HCT116 (cell line): ENCODE measurements around the gene MICOS13. TPM values are rescaled to one million over a fixed set of nuclear protein-coding genes. Genes with fewer than 3 reads are reported as not detected.

ENCODE experiments used
- ATAC-seq: fragments of 200-7000 bp; cut with Tn5 transposase; 2 replicates; pipeline ENCODE4 v1.9.1; 2020; ENCODE audit warnings: mild to moderate bottlenecking, moderate library complexity
- BruUV-seq: library from RNA; stranded (reverse); fragments of 400-500 nt; replicated peaks from 2 replicates; lab custom pipeline; 2021; lab: Mats Ljungman, UMichigan
- CTCF ChIA-PET: fragments of 300-600 bp; sonication (Branson Sonifier 250); formaldehyde crosslinking; loops from one replicate; lab custom pipeline; 2021; ENCODE audit warnings: antibody characterized with exemption; lab: Charles Lee
- POLR2A ChIA-PET: fragments of 300-600, 350-600 bp; sonication (Branson Sonifier 250); formaldehyde crosslinking; loops from one replicate; lab custom pipeline; 2021; ENCODE audit warnings: antibody characterized with exemption; lab: Charles Lee
- RAD21 ChIA-PET, 2 experiments: fragments of 300-600 bp; sonication (Branson Sonifier 250); formaldehyde crosslinking; loops; one replicate each; lab custom pipeline; 2023; ENCODE audit warnings: low total read pairs in 2 of 2; ENCODE audit not compliant: uncharacterized antibody in 2 of 2, unreplicated experiment in 2 of 2, low non-redundant PET in 1 of 2; lab: Charles Lee
- DNase-seq: peaks from one replicate; pipeline ENCODE4 v3.0.0-alpha.2; 2010; ENCODE audit warnings: low read depth, low spot score
- H2AFZ ChIP-seq: fragments of 200-600 bp; shearing (Covaris generic), sonication (generic); 2 replicates; pipeline ENCODE4 v1.6.1; 2017; ENCODE audit warnings: low read depth, mixed run types, mixed read lengths, antibody characterized with exemption, low read length; ENCODE audit not compliant: poor library complexity, severe bottlenecking
- H3K27ac ChIP-seq: 2 replicates; pipeline ENCODE4 v1.5.1; 2012; ENCODE audit warnings: low read depth, low read length
- H3K27me3 ChIP-seq: fragments of 200-600 bp; sonication (generic); 2 replicates; pipeline ENCODE4 v1.6.1; 2016; ENCODE audit warnings: mixed run types, low read length, mixed read lengths; ENCODE audit not compliant: insufficient read depth
- H3K36me3 ChIP-seq, 2 experiments: fragments of 200-500 bp in 1 of 2; fragments of 200-600 bp in 1 of 2; sonication (Bioruptor generic) in 1 of 2; sonication (generic) in 1 of 2; 2 replicates each; pipeline versions ENCODE4 v1.5.1 to v1.6.1; 2014 to 2016; ENCODE audit warnings: low read length in 2 of 2, inconsistent platforms in 1 of 2, mixed read lengths in 1 of 2, mixed run types in 1 of 2; ENCODE audit not compliant: insufficient read depth in 2 of 2, control insufficient read depth in 1 of 2
- H3K4me1 ChIP-seq, 2 experiments: fragments of 200-600 bp in 1 of 2; sonication (generic) in 1 of 2; 2 replicates each; pipeline versions ENCODE4 v1.5.1 to v1.6.1; 2012 to 2017; ENCODE audit warnings: low read length in 2 of 2, inconsistent platforms in 1 of 2, mild to moderate bottlenecking in 1 of 2, mixed read lengths in 1 of 2, mixed run types in 1 of 2, moderate library complexity in 1 of 2; ENCODE audit not compliant: insufficient read depth in 2 of 2, control insufficient read depth in 1 of 2
- H3K4me2 ChIP-seq: fragments of 200-600 bp; sonication (generic); 2 replicates; pipeline ENCODE4 v1.6.1; 2017; ENCODE audit warnings: mixed run types, low read length, mixed read lengths
- H3K4me3 ChIP-seq, 2 experiments: fragments of 200-600 bp in 1 of 2; sonication (generic) in 1 of 2; replicated peaks in 1 of 2; 2 replicates each; pipeline ENCODE4 v1.5.1; 2011 to 2016; ENCODE audit warnings: low read length in 2 of 2, control low read depth in 1 of 2, low read depth in 1 of 2, mild to moderate bottlenecking in 1 of 2, mixed read lengths in 1 of 2, mixed run types in 1 of 2
- H3K79me2 ChIP-seq: fragments of 200-600 bp; sonication (generic); 2 replicates; pipeline ENCODE4 v1.6.1; 2017; ENCODE audit warnings: mild to moderate bottlenecking, mixed run types, low read length, moderate library complexity, mixed read lengths; ENCODE audit not compliant: insufficient read depth
- H3K9ac ChIP-seq: fragments of 200-600 bp; sonication (generic); 2 replicates; pipeline ENCODE4 v1.6.1; 2016; ENCODE audit warnings: low read length, mixed read lengths
- H3K9me2 ChIP-seq: fragments of 200-600 bp; sonication (generic), shearing (Covaris generic); 2 replicates; pipeline ENCODE4 v1.6.1; 2017; ENCODE audit warnings: mixed run types, mild to moderate bottlenecking, moderate library complexity; ENCODE audit not compliant: insufficient read depth
- H3K9me3 ChIP-seq, 2 experiments: fragments of 200-500 bp in 1 of 2; fragments of 200-600 bp in 1 of 2; sonication (Bioruptor generic) in 1 of 2; sonication (generic) in 1 of 2; 2 replicates each; pipeline ENCODE4 v1.6.1; 2014 to 2017; ENCODE audit warnings: low read length in 2 of 2, mixed read lengths in 2 of 2, inconsistent platforms in 1 of 2, low read depth in 1 of 2, mild to moderate bottlenecking in 1 of 2, mixed run types in 1 of 2, moderate library complexity in 1 of 2; ENCODE audit not compliant: control insufficient read depth in 1 of 2, insufficient read depth in 1 of 2
- H4K20me1 ChIP-seq: fragments of 200-600 bp; sonication (generic), shearing (Covaris generic); 2 replicates; pipeline ENCODE4 v1.6.1; 2017; ENCODE audit warnings: mixed run types, mild to moderate bottlenecking, moderate library complexity; ENCODE audit not compliant: insufficient read depth
- CBX3 ChIP-seq: IDR thresholded peaks from 2 replicates; pipeline ENCODE4 v1.6.1; 2012; ENCODE audit warnings: low read depth
- ELF1 ChIP-seq: IDR thresholded peaks from 2 replicates; pipeline ENCODE4 v1.6.1; 2012; ENCODE audit warnings: low read depth, borderline replicate concordance
- FOSL1 ChIP-seq: IDR thresholded peaks from 2 replicates; pipeline ENCODE4 v1.6.1; 2012; ENCODE audit warnings: low read depth
- JUND ChIP-seq: IDR thresholded peaks from 2 replicates; pipeline ENCODE4 v1.6.1; 2012
- POLR2A ChIP-seq: IDR thresholded peaks from 2 replicates; pipeline ENCODE4 v1.7.0; 2011; ENCODE audit warnings: borderline replicate concordance; ENCODE audit not compliant: insufficient read depth, insufficient read length; ENCODE audit errors: extremely low read depth
- POLR2AphosphoS5 ChIP-seq: IDR thresholded peaks from 2 replicates; pipeline ENCODE4 v1.6.1; 2011; ENCODE audit warnings: mild to moderate bottlenecking, low read depth, low read length, moderate library complexity
- RAD21 ChIP-seq: IDR thresholded peaks from 2 replicates; pipeline ENCODE4 v1.6.1; 2012; ENCODE audit warnings: low read depth, mild to moderate bottlenecking
- SIN3A ChIP-seq: IDR thresholded peaks from 2 replicates; pipeline ENCODE4 v1.6.1; 2012; ENCODE audit warnings: low read depth
- SP1 ChIP-seq: IDR thresholded peaks from 2 replicates; pipeline ENCODE4 v1.6.1; 2012; ENCODE audit warnings: low read depth
- SRF ChIP-seq: IDR thresholded peaks from 2 replicates; pipeline ENCODE4 v1.6.1; 2012; ENCODE audit warnings: low read depth
- TCF7L2 ChIP-seq: IDR thresholded peaks from 2 replicates; pipeline ENCODE4 v1.7.0; 2011; ENCODE audit warnings: borderline replicate concordance, inconsistent platforms; ENCODE audit not compliant: insufficient read depth, insufficient read length; ENCODE audit errors: extremely low read depth
- YY1 ChIP-seq: IDR thresholded peaks from 2 replicates; pipeline ENCODE4 v1.6.1; 2011; ENCODE audit warnings: low read length, low read depth, moderate library complexity, mild to moderate bottlenecking; ENCODE audit not compliant: insufficient replicate concordance; ENCODE audit errors: extremely low read depth
- ZFX ChIP-seq: fragments of 450-650 bp; IDR thresholded peaks from 2 replicates; pipeline ENCODE4 v1.6.1; 2017
- ZNF274 ChIP-seq: fragments of 200-500 bp; sonication (Bioruptor generic); IDR thresholded peaks from 2 replicates; pipeline ENCODE4 v1.6.1; 2014; ENCODE audit warnings: mild to moderate bottlenecking, low read depth, low read length, inconsistent platforms
- intact Hi-C: fragments of 100-400 bp; cut with micrococcal nuclease; formaldehyde crosslinking; loops from 2 replicates; pipeline ENCODE4 v1.10.0; 2022
- total RNA-seq: library from RNA; stranded (reverse); gene quantifications from one replicate; pipeline ENCODE4 v1.2.1, GENCODE V29; 2021; ENCODE audit not compliant: unreplicated experiment
- TF ChIP-seq, protein P1 (sequence below): IDR thresholded peaks from 2 replicates; pipeline ENCODE4 v1.6.1; 2012; ENCODE audit warnings: low read depth
- TF ChIP-seq, protein P2 (sequence below): IDR thresholded peaks from 2 replicates; pipeline ENCODE4 v1.6.1; 2012
- TF ChIP-seq, protein P3 (sequence below): IDR thresholded peaks from 2 replicates; pipeline ENCODE4 v1.6.1; 2012

MICOS13 gene
- total RNA-seq, 1 experiment from 2014 or later: 61.6 TPM

DNA sequence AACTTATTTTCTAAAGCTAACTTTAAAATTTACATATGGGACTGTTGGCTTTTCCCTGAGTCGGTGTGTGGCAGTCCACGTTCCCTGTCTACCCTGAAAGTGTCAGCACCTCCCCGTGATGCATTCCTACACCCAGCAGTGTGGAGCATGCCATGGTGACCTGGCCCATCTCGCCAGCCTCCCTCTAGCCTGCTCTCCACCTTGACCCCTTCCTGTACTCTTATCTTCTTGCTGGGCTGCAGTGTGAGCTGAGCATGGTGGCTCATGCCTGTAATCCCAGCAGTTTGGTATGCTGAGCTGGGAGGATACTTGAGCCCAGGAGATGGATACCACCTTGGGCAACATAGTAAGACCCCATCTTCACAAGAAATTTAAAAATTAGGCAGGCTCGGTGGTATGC, 25.4 kb downstream of the MICOS13 start (continued):
- TF ChIP-seq, protein P1, sequence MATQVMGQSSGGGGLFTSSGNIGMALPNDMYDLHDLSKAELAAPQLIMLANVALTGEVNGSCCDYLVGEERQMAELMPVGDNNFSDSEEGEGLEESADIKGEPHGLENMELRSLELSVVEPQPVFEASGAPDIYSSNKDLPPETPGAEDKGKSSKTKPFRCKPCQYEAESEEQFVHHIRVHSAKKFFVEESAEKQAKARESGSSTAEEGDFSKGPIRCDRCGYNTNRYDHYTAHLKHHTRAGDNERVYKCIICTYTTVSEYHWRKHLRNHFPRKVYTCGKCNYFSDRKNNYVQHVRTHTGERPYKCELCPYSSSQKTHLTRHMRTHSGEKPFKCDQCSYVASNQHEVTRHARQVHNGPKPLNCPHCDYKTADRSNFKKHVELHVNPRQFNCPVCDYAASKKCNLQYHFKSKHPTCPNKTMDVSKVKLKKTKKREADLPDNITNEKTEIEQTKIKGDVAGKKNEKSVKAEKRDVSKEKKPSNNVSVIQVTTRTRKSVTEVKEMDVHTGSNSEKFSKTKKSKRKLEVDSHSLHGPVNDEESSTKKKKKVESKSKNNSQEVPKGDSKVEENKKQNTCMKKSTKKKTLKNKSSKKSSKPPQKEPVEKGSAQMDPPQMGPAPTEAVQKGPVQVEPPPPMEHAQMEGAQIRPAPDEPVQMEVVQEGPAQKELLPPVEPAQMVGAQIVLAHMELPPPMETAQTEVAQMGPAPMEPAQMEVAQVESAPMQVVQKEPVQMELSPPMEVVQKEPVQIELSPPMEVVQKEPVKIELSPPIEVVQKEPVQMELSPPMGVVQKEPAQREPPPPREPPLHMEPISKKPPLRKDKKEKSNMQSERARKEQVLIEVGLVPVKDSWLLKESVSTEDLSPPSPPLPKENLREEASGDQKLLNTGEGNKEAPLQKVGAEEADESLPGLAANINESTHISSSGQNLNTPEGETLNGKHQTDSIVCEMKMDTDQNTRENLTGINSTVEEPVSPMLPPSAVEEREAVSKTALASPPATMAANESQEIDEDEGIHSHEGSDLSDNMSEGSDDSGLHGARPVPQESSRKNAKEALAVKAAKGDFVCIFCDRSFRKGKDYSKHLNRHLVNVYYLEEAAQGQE: no peak
- TF ChIP-seq SP1: no peak
- TF ChIP-seq ZFX: no peak
- TF ChIP-seq, protein P2, sequence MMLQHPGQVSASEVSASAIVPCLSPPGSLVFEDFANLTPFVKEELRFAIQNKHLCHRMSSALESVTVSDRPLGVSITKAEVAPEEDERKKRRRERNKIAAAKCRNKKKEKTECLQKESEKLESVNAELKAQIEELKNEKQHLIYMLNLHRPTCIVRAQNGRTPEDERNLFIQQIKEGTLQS: no peak
- no peak for TF ChIP-seq POLR2AphosphoS5
- no peak for TF ChIP-seq CBX3
- TF ChIP-seq, all 23 proteins: peak for 0

DNA sequence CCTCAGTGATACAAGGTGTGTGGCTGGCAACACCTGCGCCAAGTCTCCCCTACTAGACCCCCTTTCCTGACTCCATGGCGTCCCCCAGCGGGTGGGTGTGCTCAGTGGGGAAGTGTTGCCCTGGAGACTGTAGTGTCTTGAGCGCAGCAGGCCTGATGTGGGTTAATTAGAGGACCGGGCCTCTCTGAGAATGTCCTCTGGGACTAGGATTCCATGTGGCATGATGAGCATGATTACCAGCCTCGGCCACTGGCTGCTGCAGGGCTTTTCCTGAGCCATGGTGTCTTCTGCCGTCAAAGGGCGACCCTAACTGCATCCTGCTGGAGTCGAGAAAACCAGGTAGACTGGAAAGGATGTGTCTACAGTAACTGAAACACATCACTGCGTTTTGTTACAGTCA, 28.1 kb downstream of the MICOS13 start:
- no peak overlapping the region for H2AFZ ChIP-seq
- TF ChIP-seq ZNF274 (no peak), FOSL1 (no peak), TCF7L2 (no peak), ELF1 (no peak), SIN3A (no peak), POLR2AphosphoS5 (no peak), JUND (no peak), YY1 (no peak), SRF (no peak), POLR2A (no peak), CBX3 (no peak), RAD21 (no peak), ZFX (no peak)
- TF ChIP-seq, protein P2: no peak
- TF ChIP-seq, protein P1: no peak
- TF ChIP-seq, protein P3, sequence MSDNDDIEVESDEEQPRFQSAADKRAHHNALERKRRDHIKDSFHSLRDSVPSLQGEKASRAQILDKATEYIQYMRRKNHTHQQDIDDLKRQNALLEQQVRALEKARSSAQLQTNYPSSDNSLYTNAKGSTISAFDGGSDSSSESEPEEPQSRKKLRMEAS: no peak

More for the DNA sequence above, 28.1 kb downstream of the MICOS13 start:
- no peak overlapping the region for H3K27ac ChIP-seq
- no peak overlapping the region for H3K4me2 ChIP-seq
- DNase-seq: no peak
- H3K9me2 ChIP-seq: no peaks in the 10 kb centered on the region
- 0 out of 2 replicates have a peak, but pooled peaks cover 3% of the 10 kb centered on the region for H4K20me1 ChIP-seq
- no peak overlapping the region for H3K4me3 ChIP-seq
- H3K9me3 ChIP-seq: no peaks in the 10 kb centered on the region
- H3K79me2 ChIP-seq: peaks cover 70% of the 10 kb centered on the region
- BruUV-seq: no TSS peak
- ChIA-PET POLR2A (no interaction called here), CTCF (no interaction called here), RAD21 (no interaction called here)
- no peaks in the 10 kb centered on the region for H3K4me1 ChIP-seq
- no peak overlapping the region for H3K9ac ChIP-seq
- H3K27me3 ChIP-seq: no peaks in the 10 kb centered on the region
- ATAC-seq: no peak
- peaks cover 66 to 78% of the 10 kb centered on the region in 2 experiments for H3K36me3 ChIP-seq
- intact Hi-C loops: no loop called here
